ENCODE results near the gene TSPO2.
A peak's percentile ranks its signal among the peaks of the same experiment; 100 is the strongest.

Gene TSPO2

DNA sequence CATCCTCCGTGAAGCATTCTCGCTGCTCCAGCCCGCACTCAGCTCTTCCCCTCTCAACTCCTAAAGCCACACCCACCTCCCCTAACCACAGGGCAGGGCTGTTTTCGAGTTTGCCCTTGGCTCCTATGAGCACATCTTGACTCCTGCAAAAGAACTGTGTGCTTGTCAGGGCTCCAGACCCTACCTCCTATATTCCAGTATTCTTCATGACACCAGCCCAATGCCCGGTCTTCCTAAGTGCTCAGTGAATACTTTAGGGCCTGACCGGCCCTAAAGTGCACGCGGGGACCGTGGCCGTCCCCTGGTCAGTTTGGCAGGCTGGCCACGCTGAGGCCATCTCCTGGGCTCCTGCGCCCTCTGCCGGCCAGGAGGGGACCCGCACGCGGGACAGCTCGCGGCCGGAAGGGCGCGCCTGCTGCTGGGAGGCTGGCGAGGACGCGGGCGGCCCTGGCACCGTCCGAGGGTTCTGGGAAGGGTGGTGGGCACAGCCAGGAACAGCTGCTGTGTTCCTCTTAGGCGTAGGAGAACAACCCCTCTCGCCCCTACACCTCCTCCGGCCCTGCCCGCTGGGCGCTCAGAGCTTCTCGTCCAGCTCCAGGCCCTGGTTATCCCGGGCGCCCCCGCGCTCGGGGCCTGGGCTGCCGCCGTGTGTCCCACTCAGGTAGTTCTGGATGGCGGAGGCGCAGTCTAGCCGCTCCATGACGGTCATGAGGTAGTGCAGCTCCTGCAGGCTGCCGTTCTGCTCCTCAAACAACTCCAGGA lies 14.3 kb upstream of the TSPO2 start:
- DNase-seq (ENCODE audit: low read depth): peak; percentile 61

DNA sequence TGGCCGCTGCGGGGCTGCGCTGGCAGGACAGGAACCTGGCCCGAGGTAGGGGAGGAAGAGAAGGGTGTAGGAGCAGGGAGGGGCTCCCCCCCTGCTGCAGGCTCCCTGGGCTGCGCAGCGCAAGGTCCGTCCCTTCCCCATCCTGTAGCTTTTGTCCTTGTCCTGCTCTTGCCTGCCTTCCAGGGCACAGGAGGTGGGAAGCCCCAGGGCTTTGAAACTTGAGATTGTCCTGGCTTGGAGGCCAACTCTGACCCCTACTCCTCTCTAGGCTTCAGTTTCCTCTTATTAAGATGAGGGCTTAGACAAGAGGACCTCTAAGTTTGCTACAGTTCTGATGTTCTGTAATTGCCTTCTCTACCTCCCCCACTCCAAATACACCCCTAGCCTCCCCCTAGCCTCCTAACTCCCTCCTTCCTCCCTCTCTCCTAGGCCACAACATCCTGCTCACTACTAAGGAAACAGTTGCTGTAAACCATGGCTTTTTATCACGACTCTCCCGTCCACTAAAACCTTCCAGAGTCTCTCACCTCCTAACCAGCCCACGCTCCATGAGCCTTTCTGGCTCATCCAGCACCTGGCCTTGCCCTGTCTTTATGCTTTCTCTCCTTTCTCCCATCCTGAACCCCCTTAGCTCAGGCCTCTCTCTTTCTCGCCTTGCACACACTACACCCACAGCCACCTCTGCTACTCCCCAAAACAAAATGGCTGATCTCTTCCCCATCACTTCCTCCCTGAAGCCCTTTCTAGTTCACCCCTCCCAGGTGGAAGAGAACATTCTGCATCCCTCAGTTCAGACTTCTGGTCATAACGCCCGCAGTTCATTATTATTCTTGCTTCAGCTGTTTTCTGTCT lies 13.5 kb upstream of the TSPO2 start:
- DNase-seq (ENCODE audit: low read depth): peak; percentile 1

- DNase-seq (ENCODE audit: low read depth): no peak
These were observed 9.4 kb upstream of the TSPO2 start for GRCh38 chr6:41032830-41033229.

GRCh38 chr6:41033776-41034175 lies 8.5 kb upstream of the TSPO2 start:
- DNase-seq (ENCODE audit: low read depth): no peak

DNA sequence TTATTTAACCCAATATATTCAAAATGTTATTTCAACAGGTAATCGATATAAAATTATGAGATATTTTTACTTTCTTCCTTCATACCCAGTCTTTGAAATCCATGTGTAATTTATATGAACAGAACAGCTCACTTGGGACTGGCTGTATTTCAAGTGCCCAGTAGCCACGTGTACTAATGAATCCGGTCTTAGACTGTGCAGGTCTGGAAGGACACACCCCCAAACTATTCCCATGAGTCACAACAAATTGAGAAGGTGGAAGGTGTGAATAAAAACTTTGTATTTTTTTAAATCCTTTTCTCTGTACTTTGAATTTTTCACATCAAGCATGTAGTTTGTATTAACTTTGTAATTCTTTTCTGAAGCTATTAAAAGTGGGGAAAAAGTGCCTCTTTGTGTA lies 6.1 kb upstream of the TSPO2 start:
- DNase-seq (ENCODE audit: low read depth): no peak

- DNase-seq (ENCODE audit: low read depth): no peak
These were observed 5.7 kb upstream of the TSPO2 start for GRCh38 chr6:41036601-41037000.

GRCh38 chr6:41037107-41037900 lies 5.0 kb upstream of the TSPO2 start:
- DNase-seq (ENCODE audit: low read depth): no peak

DNA sequence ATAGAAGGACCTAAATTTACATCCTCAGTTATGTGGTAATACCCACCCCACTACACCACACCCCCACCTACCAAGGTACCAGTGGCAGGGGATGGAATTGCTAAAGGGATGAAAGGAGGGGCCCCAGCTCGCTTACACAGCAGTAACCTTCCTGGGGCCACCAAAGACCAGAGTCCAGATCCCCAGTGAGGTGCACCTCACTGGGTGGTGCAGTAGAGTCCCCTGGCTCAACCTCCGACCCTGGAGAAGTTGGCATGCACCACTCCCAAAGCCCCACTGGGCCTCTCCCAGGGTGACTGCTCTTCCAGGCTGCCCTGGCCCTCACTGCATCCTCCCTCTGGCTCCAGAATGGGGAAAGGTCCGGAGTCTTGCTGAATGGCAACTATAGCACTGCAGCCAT lies 4.1 kb upstream of the TSPO2 start:
- DNase-seq (ENCODE audit: low read depth): no peak

DNA sequence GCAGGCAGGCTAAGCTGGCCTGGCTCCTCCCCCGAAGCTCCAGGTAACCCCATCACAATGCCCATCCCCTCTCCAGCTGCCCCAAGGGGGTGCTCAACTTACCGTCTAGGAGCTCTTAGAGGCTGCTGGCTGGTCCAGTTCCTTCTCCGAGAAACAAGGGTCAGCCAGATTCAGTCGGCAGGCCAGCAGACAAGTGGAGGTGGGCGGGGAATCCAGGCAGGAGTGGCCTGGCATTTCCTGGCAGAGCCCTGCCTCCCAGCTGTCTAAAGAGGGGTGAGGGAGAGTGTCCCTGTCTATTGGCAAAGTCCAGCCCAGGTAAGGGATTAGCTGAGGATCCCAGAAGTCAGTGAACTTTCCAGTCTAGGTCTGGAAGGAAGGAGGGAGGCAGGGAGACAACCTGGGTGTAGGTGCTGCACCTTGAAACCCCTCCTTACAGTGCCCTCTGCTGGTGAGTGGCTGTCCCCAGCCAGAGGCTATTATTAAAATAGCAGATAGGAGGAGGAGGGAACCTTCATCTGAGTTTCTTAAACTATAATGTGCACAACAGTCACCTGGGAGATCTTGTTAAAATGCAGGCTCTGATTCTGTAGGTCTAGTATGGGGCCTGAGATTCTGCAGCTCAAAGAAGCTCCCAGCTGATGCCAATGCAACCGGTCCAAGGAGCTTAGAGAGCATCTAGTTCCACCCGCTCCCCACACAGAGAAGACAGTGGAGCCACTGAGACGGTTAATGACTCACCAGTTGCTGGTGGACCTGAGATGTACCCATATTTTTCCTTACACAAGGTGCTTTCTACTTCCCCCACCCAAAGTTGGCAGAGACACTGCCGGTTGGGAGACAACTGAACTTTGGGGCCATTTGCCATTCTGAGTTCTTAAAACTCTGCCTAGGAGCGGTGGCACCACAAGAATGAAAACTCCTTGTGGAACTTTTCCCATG lies 2.9 kb upstream of the TSPO2 start, which contains the start of gene UNC5CL:
TSS of gene UNC5CL (minus strand) at position 162 of the 939 bp plus-strand sequence. CDS start 4,147 bp downstream, outside the sequence.
- DNase-seq (ENCODE audit: low read depth): peak; percentile 25

GRCh38 chr6:41040101-41040939 lies 1.9 kb upstream of the TSPO2 start:
- DNase-seq (ENCODE audit: low read depth): no peak

DNA sequence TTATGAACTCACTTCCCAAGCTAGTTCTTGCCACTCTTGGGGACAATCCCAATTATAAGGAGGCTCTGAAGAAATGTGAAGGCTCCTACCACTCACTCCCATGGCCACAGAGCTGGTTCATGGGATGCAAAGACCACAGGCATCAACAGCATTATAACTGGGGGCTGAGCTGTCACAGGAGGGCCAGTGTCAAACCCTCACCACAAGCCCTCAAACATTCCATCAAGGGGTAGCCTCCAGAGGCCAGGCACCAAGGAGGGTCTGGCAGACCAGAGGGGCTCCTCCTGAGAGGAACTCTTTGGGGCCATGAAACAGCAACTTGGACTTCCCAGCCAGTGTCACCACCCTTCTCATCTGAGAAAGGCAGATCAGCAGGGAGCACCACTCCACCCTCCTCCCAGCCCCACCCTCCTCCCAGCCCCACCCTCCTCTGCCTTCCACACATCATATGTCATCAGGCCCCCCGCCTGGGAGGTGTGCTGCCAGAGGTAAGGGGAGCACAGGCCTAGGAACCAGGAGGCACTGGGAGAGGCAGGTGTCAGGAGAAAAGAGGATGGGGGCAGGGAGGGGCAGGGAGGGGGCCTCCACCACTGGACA lies 1.2 kb upstream of the TSPO2 start:
- DNase-seq (ENCODE audit: low read depth): no peak

- DNase-seq (ENCODE audit: low read depth): no peak
These were observed 884 bp downstream of the TSPO2 start for GRCh38 chr6:41043151-41043550.

GRCh38 chr6:41045664-41046063 lies 3.4 kb downstream of the TSPO2 start:
- DNase-seq (ENCODE audit: low read depth): no peak

DNA sequence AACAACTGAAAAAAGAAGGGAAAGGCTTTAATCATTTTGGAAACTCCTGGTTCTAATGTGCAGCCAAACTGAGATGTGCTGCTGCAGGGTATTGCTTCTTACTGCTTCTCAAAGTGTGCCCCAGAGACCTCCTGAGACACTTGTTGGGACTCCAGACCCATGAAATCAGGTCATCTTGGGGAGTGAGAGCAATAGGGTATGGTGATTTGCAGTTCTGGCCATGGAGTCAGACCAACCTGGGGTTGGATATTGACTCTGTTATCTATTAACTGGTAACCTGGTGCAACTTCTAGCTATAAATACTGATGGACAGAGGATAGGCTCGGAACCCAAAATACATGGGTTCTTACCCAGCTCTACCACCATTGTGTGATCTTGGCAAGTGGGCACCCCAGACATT lies 3.8 kb downstream of the TSPO2 start:
- no peak for DNase-seq (ENCODE audit: low read depth)

GRCh38 chr6:41047306-41047705 lies 5.0 kb downstream of the TSPO2 start:
- DNase-seq (ENCODE audit: low read depth): no peak

DNA sequence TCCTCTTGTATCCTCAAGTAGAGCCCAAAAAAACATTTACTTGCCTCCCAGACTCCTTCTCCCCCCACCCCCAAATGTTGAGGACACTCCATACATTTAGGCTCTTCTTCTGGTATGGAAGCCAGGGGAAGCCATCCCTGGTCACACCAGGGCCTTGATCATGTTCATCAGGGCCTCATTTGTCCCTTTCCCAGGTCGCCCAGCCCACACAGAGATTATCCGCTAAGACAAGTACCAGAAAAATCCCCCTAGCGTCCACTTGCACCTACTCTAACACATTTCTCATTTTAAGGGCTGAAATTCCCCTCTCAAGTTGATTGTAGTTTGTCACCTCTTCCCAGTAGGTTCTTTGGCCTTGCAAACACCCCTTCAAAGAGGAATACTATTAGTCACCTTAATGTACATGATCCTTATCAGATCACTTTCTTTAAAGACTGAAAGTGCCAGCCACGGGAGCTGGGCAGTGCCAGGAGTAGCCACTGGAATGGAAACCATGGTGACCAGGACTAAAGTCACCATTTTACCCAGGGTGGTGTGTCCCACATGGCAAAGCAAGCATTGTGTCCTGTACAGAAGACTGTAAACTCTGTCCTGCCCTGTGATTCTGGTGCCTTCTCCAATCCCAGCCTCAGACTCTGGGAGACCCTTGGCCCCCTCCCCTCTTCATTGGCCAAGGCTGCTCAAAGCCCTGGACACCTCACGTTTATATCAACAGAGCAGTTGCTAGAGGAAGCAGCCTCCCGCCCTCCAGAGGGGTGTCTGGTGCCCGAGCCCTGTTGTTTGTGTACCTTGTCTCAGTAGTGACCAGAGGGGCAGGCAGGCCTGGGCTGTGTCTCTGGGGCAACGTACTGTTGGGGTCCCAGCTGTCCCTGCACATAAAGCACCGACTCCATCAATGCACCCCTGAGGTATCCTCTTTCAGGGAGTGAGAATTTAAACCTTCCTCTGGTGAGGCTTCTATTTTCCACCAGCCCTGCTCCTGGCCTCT lies 5.8 kb downstream of the TSPO2 start:
- no peak for DNase-seq (ENCODE audit: low read depth)

- DNase-seq (ENCODE audit: low read depth): no peak
These were observed 7.3 kb downstream of the TSPO2 start for GRCh38 chr6:41049521-41049920.

- no peak for DNase-seq (ENCODE audit: low read depth)
These were observed 7.7 kb downstream of the TSPO2 start for GRCh38 chr6:41049955-41050354.

DNA sequence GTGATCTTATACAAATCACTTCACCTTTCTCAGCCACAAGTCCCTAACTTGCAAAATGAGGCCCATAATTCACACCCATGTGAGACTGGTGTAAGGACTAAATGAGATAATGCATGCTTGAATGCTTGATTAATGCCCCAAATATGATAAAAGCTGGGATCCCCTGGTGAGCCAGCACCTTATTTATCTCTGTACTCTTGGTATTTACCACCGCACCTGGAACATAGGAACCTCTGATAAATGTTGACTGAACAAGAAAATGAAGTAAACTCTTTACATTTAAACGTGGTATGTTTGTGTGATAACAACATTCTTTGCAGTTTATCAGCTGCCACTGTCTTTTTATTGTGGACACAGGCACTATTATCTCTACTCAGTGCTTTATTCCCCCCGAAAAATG lies 8.3 kb downstream of the TSPO2 start:
- DNase-seq (ENCODE audit: low read depth): no peak

Data from activated gamma-delta T cell treated with anti-CD3 and anti-CD28 coated beads, Interleukin-2, amount 50 U/mL, for 16 hours (primary cell).